Neural cell (in vitro differentiated cells): ENCODE results near the gene IGFL4. TPM values are rescaled to one million over a fixed set of nuclear protein-coding genes. Genes with fewer than 3 reads are reported as not detected.

Source experiments
- H2AFZ ChIP-seq: fragments of 200-600, 300-800 bp; sonication (generic), shearing (Covaris generic); 2 replicates; pipeline ENCODE4 v1.6.0; 2014; ENCODE audit warnings: low read depth, mild to moderate bottlenecking, antibody characterized with exemption, low read length, moderate library complexity
- H3F3A ChIP-seq: fragments of 200-600 bp; shearing (Covaris generic); 2 replicates; pipeline ENCODE4 v1.6.1; 2016; ENCODE audit warnings: mild to moderate bottlenecking, moderate library complexity, mixed read lengths, antibody characterized with exemption, low read length; ENCODE audit not compliant: insufficient read depth, poor library complexity, severe bottlenecking
- H3K27ac ChIP-seq: fragments of 200-600, 300-800 bp; sonication (generic), shearing (Covaris generic); 2 replicates; pipeline ENCODE4 v1.5.1; 2014; ENCODE audit warnings: mild to moderate bottlenecking, low read length, moderate library complexity
- H3K27me3 ChIP-seq: fragments of 300-800, 200-600 bp; sonication (generic), shearing (Covaris generic); 2 replicates; pipeline ENCODE4 v1.6.0; 2014; ENCODE audit warnings: mild to moderate bottlenecking, low read depth, low read length, moderate library complexity; ENCODE audit not compliant: insufficient read depth
- H3K36me3 ChIP-seq: fragments of 300-800, 200-600 bp; sonication (generic), shearing (Covaris generic); 2 replicates; pipeline ENCODE4 v1.5.1; 2014; ENCODE audit warnings: mild to moderate bottlenecking, antibody characterized with exemption, low read length, moderate library complexity; ENCODE audit not compliant: insufficient read depth
- H3K4me2 ChIP-seq: fragments of 300-800, 200-600 bp; sonication (generic), shearing (Covaris generic); 2 replicates; pipeline ENCODE4 v1.6.0; 2014; ENCODE audit warnings: mild to moderate bottlenecking, low read length
- H3K4me3 ChIP-seq: fragments of 300-800, 200-600 bp; sonication (generic), shearing (Covaris generic); 2 replicates; pipeline ENCODE4 v1.5.1; 2014; ENCODE audit warnings: mild to moderate bottlenecking, low read length, moderate library complexity
- H3K79me2 ChIP-seq: fragments of 200-600 bp; shearing (Covaris generic); replicated peaks from 2 replicates; pipeline ENCODE4 v1.6.0; 2014; ENCODE audit warnings: mild to moderate bottlenecking, low read length, moderate library complexity; ENCODE audit not compliant: insufficient read depth
- H3K9ac ChIP-seq: fragments of 300-800, 200-600 bp; sonication (generic), shearing (Covaris generic); 2 replicates; pipeline ENCODE4 v1.6.1; 2016; ENCODE audit warnings: mild to moderate bottlenecking, low read length, mixed read lengths
- H3K9me2 ChIP-seq: fragments of 200-600 bp; shearing (Covaris generic); 2 replicates; pipeline ENCODE4 v1.6.1; 2016; ENCODE audit warnings: mild to moderate bottlenecking, low read length, mixed read lengths; ENCODE audit not compliant: insufficient read depth
- H3K9me3 ChIP-seq: fragments of 200-600, 300-800 bp; sonication (generic), shearing (Covaris generic); 2 replicates; pipeline ENCODE4 v1.6.1; 2016; ENCODE audit warnings: mild to moderate bottlenecking, mixed run types, low read length, moderate library complexity, mixed read lengths
- H4K20me1 ChIP-seq: fragments of 200-600 bp; shearing (Covaris generic); 2 replicates; pipeline ENCODE4 v1.6.1; 2016; ENCODE audit warnings: mild to moderate bottlenecking, mixed run types; ENCODE audit not compliant: insufficient read depth
- CTCF ChIP-seq: fragments of 450-650 bp; IDR thresholded peaks from 2 replicates; pipeline ENCODE4 v1.5.1; 2014; ENCODE audit warnings: antibody characterized with exemption, mild to moderate bottlenecking, moderate library complexity; ENCODE audit not compliant: poor library complexity, severe bottlenecking
- EP300 ChIP-seq: fragments of 450-650 bp; conservative IDR thresholded peaks from 2 replicates; pipeline ENCODE4 v1.6.1; 2014; ENCODE audit warnings: antibody characterized with exemption, mild to moderate bottlenecking, moderate library complexity; ENCODE audit not compliant: poor library complexity, severe bottlenecking
- EZH2 ChIP-seq: fragments of 200-600, 300-800 bp; shearing (Covaris generic), sonication (generic); IDR thresholded peaks from 2 replicates; pipeline ENCODE4 v1.6.1; 2014; ENCODE audit warnings: antibody characterized with exemption, low read length, borderline replicate concordance, mild to moderate bottlenecking; ENCODE audit not compliant: insufficient read depth, poor library complexity, severe bottlenecking
- MXI1 ChIP-seq: fragments of 450-650 bp; conservative IDR thresholded peaks from 2 replicates; pipeline ENCODE4 v1.6.1; 2014; ENCODE audit warnings: antibody characterized with exemption, mild to moderate bottlenecking; ENCODE audit not compliant: poor library complexity, severe bottlenecking
- POLR2AphosphoS5 ChIP-seq: IDR thresholded peaks from 2 replicates; pipeline ENCODE4 v1.6.1; 2012
- REST ChIP-seq: IDR thresholded peaks from 2 replicates; pipeline ENCODE4 v1.6.1; 2012; ENCODE audit warnings: borderline replicate concordance
- TAF1 ChIP-seq: IDR thresholded peaks from 2 replicates; pipeline ENCODE4 v1.6.1; 2012; ENCODE audit warnings: low read depth
- polyA plus RNA-seq: library from polyadenylated mRNA; depleted of rRNA; stranded (reverse); fragments of >200 nt; gene quantifications from 2 replicates; pipeline ENCODE4 v1.2.3, GENCODE V29; 2014

The IGFL4 gene
- polyA plus RNA-seq, 1 donor from 2014 or later = 5.2 TPM

- Histone ChIP-seq H3K79me2 (no peaks in the 10 kb centered on the region), H3F3A (no peaks in the 10 kb centered on the region), H3K9ac (no peak overlapping the region), H3K9me2 (no peaks in the 10 kb centered on the region), H3K36me3 (no peaks in the 10 kb centered on the region), H3K4me2 (no peak overlapping the region), H3K9me3 (no peaks in the 10 kb centered on the region), H2AFZ (no peak overlapping the region), H4K20me1 (no peaks in the 10 kb centered on the region), H3K4me3 (no peak overlapping the region), H3K27ac (no peak overlapping the region), H3K27me3 (no peaks in the 10 kb centered on the region)
- no peak for TF ChIP-seq TAF1
- TF ChIP-seq EZH2 = no peak
- TF ChIP-seq CTCF = no peak
- no peak for TF ChIP-seq REST
- TF ChIP-seq EP300 = no peak
Measured at GRCh38 chr19:46032597-46033025, 8.2 kb downstream of the IGFL4 start.

- Histone ChIP-seq H3F3A (no peaks in the 10 kb centered on the region), H3K36me3 (no peaks in the 10 kb centered on the region), H3K9me2 (no peaks in the 10 kb centered on the region), H3K79me2 (no peaks in the 10 kb centered on the region), H3K9ac (no peak overlapping the region), H2AFZ (no peak overlapping the region), H4K20me1 (no peaks in the 10 kb centered on the region), H3K27me3 (no peaks in the 10 kb centered on the region), H3K9me3 (no peaks in the 10 kb centered on the region), H3K4me2 (no peak overlapping the region), H3K27ac (no peak overlapping the region), H3K4me3 (no peak overlapping the region)
- no peak for TF ChIP-seq MXI1
- TF ChIP-seq EZH2 = no peak
- no peak for TF ChIP-seq POLR2AphosphoS5
Measured at GRCh38 chr19:46031781-46032596, 8.8 kb downstream of the IGFL4 start.
